22Rv1 (cell line): ENCODE results near the gene SIPA1L2.

Source experiments
- ZFX ChIP-seq: fragments of 450-650 bp; IDR thresholded peaks from 2 replicates; pipeline ENCODE4 v1.6.1; 2017; ENCODE audit warnings: antibody characterized with exemption, borderline replicate concordance
- TF ChIP-seq, protein P1 (sequence below): fragments of 450-650 bp; IDR thresholded peaks from 2 replicates; pipeline ENCODE4 v1.5.1; 2017; ENCODE audit warnings: mild to moderate bottlenecking

DNA sequence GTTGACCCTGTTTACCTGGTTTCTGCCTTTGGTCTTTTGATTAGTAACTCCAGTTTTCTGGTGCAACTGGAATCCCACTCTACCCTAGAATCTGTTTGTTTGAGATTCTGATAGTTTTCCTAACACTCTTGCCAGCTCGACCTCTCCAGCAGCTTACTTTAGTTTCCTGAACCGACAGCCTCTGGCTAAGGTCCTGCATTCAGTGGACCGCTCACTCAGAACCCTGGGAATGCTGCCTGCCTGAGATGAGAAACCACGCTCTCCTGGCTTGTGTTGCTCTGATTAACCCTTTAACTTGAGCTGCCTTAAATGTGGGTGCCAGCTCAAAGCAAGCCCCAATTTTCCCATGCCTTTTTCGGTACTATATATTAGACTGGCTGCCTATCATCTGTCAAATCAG lies 45.3 kb upstream of the SIPA1L2 start:
- TF ChIP-seq, protein P1, sequence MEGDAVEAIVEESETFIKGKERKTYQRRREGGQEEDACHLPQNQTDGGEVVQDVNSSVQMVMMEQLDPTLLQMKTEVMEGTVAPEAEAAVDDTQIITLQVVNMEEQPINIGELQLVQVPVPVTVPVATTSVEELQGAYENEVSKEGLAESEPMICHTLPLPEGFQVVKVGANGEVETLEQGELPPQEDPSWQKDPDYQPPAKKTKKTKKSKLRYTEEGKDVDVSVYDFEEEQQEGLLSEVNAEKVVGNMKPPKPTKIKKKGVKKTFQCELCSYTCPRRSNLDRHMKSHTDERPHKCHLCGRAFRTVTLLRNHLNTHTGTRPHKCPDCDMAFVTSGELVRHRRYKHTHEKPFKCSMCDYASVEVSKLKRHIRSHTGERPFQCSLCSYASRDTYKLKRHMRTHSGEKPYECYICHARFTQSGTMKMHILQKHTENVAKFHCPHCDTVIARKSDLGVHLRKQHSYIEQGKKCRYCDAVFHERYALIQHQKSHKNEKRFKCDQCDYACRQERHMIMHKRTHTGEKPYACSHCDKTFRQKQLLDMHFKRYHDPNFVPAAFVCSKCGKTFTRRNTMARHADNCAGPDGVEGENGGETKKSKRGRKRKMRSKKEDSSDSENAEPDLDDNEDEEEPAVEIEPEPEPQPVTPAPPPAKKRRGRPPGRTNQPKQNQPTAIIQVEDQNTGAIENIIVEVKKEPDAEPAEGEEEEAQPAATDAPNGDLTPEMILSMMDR: no peak
- TF ChIP-seq ZFX: no peak
